Motor neuron (in vitro differentiated cells): ENCODE data around the gene GPHN. TPM values are rescaled to one million over a fixed set of nuclear protein-coding genes. Genes with fewer than 3 reads are reported as not detected.
"Not testable (repeated sequence)": the region's sequence is repeated elsewhere in the genome, so short reads cannot be mapped to it uniquely, and the experiment has no call there.

Source experiments
- ATAC-seq, 8 experiments: fragments of 200-7000 bp; cut with Tn5 transposase; replicated peaks in 6 of 8; 2 replicates each; pipeline ENCODE4 v1.8.0; 2021; ENCODE audit warnings: mild to moderate bottlenecking in 8 of 8, moderate library complexity in 8 of 8
- H3K27ac ChIP-seq, 2 donors: fragments of 250-450 bp; sonication (Bioruptor Pico); 2 replicates each; pipeline ENCODE4 v1.9.0; 2021; ENCODE audit warnings: antibody characterized with exemption in 2 of 2, mild to moderate bottlenecking in 2 of 2, moderate library complexity in 1 of 2
- H3K4me1 ChIP-seq, 2 donors: fragments of 250-450 bp; sonication (Bioruptor Pico); replicated peaks in 1 of 2; 2 replicates each; pipeline ENCODE4 v1.6.1; 2021; ENCODE audit warnings: antibody characterized with exemption in 2 of 2, mild to moderate bottlenecking in 2 of 2, moderate library complexity in 1 of 2
- H3K4me3 ChIP-seq, 5 donors: fragments of 250-450 bp; sonication (Bioruptor Pico); 2 replicates each; pipeline ENCODE4 v1.9.0; 2021; ENCODE audit warnings: antibody characterized with exemption in 5 of 5, mild to moderate bottlenecking in 5 of 5, moderate library complexity in 4 of 5
- WGBS, 10 experiments: fragments of 450-650 bp; shearing (Covaris generic); methylation state at CpG; one replicate each; pipeline ENCODE4 v1.0.0; 2022; 5-methylcytosine and 5-hydroxymethylcytosine counted together
- in situ Hi-C, 9 experiments: fragments of 400-800 bp; cut with MboI; loops; one replicate each; pipeline ENCODE4 v1.15.0; 2021; ENCODE audit warnings: low sequenced_read_pairs in 9 of 9, low pct_unique_long_range_greater_than_20kb in 2 of 9; ENCODE audit not compliant: unreplicated experiment in 9 of 9
- total RNA-seq, 8 experiments: library from RNA; unstranded; fragments of 300-600 nt; gene quantifications; 2 replicates each; pipeline versions ENCODE4 v1.2.3 to v1.2.4, GENCODE V29; 2022

The GPHN gene
- total RNA-seq, 8 experiments from 2014 or later = 15.9 to 77.5 (median 55.0) TPM

GRCh38 chr14:66717561-66718140, 209.7 kb downstream of the GPHN start:
- in situ Hi-C loops = no loop called here
- Histone ChIP-seq H3K4me1 (no peaks in the 10 kb centered on the region), H3K4me3 (no peak overlapping the region), H3K27ac (no peak overlapping the region)
- WGBS, 10 experiments = 94 to 100% (median 100%) methylated on average over 1 to 3 of the region's 7 CpGs; no CpG with 5 or more reads in 6 of the 10 experiments
- no peak for ATAC-seq

GRCh38 chr14:66724996-66725395, 217.0 kb downstream of the GPHN start:
- no peak for ATAC-seq
- Histone ChIP-seq H3K4me1 (no peaks in the 10 kb centered on the region), H3K27ac (no peak overlapping the region), H3K4me3 (no peak overlapping the region)
- in situ Hi-C loops = no loop called here
- WGBS, 10 experiments = 91 to 100% (median 100%) methylated on average over 1 of the region's 1 CpG; no CpG with 5 or more reads in 4 of the 10 experiments

DNA sequence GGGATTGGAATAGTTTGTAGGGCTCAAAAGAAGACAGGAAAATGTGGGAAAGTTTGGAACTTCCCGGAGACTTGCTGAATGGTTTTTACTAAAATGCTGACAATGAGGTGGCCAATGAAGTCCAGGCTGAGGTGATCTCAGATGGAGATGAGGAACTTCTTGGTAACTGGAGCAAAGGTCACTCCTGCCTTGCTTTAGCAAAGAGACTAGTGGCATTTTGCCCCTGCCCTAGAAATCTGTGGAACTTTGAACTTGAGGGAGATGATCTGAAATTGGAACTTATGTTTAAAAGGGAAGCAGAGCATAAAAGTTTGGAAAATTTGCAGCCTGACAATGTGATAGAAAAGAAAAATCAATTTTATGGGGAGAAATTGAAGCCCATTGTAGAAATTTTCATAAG, 223.4 kb downstream of the GPHN start:
- H3K4me1 ChIP-seq, in situ Hi-C loops, H3K27ac ChIP-seq, H3K4me3 ChIP-seq, ATAC-seq: not testable (repeated sequence)
- WGBS, 10 experiments = 40 to 100% (median 60%) methylated on average over 1 of the region's 1 CpG; no CpG with 5 or more reads in 3 of the 10 experiments

- no peak overlapping the region for H3K27ac ChIP-seq
- in situ Hi-C loops = no loop called here
- ATAC-seq = no peak
- no peaks in the 10 kb centered on the region for H3K4me1 ChIP-seq
- H3K4me3 ChIP-seq = no peak overlapping the region
These were observed 227.9 kb downstream of the GPHN start for GRCh38 chr14:66735853-66736252.

DNA sequence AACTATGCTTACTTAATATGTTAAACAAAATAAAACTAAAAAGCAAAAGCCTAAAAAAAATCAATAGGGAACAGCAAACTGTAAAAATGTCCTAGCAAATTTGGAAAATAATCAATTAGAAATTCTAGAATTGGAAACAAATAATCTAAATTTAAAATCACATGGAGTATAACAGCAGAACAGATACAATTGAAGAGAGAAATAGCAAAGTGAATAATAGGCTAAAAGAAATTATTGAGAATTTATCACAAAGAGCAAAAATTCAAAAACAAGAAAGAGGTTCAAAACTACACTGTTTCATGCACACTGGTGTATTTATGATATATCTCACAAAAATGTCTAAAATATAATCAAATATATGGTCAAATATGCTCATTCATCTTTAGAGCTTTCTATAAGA, 231.9 kb downstream of the GPHN start:
- Histone ChIP-seq H3K4me1 (no peaks in the 10 kb centered on the region), H3K4me3 (no peak overlapping the region), H3K27ac (no peak overlapping the region)
- ATAC-seq = no peak
- in situ Hi-C loops = no loop called here

DNA sequence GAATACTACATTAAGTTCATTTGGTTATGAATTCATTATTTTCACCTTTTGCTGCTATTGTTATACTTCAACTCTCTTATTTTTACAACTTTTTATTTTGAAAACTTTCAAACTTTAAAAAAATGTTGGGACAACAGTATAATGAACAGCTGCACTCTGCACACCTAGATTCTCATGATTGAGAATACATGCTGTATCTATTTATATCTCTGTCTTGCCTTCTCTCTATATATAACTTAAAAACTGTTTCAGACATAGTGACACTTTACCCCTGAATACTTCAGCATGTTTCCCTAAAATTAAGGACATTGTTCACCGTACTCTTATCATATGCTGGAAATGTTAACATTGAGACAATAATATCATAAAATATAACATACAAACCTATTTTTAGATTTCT, 237.1 kb downstream of the GPHN start:
- in situ Hi-C loops = no loop called here
- WGBS, 10 experiments = 80 to 100% (median 100%) methylated on average over 1 of the region's 1 CpG; no CpG with 5 or more reads in 1 of the 10 experiments
- no peak overlapping the region for H3K4me3 ChIP-seq
- H3K27ac ChIP-seq = no peak overlapping the region
- no peak for ATAC-seq
- H3K4me1 ChIP-seq = no peaks in the 10 kb centered on the region

DNA sequence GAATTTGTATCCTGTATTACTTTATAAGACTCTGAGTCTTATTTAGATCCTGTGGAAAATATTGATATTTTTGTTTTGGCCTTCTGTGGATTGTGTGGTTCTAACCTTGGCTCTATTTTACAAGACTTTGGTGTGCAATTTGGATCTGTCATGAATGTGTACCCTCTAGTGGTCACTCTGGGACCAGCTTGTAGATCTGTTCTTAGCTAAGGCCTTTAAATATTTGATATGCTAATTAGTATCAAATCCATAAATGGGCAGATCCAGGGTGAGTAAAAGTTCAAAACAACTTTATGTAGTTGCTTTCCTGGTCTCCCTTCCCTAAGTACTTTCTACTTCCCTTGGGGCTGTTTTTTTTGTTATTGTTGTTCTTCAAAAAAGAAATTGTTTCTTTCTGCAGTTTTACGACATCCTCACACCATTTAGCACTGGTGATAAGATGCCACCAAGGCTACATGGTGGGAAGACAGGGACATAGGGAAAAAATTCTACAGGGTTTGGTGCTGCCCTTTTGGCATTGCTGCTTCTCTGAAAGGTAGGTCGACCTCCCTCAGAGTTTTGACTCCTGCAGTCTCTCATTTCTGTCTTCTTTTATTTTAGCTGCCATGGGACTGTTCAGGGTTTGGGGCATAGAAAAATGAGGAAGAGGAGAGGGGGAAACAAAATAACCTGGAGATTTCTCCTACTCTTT, 238.5 kb downstream of the GPHN start:
- Histone ChIP-seq H3K27ac (no peak overlapping the region), H3K4me1 (no peaks in the 10 kb centered on the region), H3K4me3 (no peak overlapping the region)
- 80 to 100% (median 95%) methylated on average over 1 to 2 of the region's 2 CpGs for WGBS, 10 experiments
- in situ Hi-C loops = no loop called here
- peak in 4 of 8 experiments; percentile 20 to 99 (median 98) for ATAC-seq

GRCh38 chr14:66752109-66752508, 244.2 kb downstream of the GPHN start:
- H3K4me1 ChIP-seq = no peaks in the 10 kb centered on the region
- in situ Hi-C loops = no loop called here
- H3K4me3 ChIP-seq = no peak overlapping the region
- WGBS, 10 experiments = 84 to 100% (median 100%) methylated on average over 1 to 2 of the region's 2 CpGs; no CpG with 5 or more reads in 1 of the 10 experiments
- no peak for ATAC-seq
- no peak overlapping the region for H3K27ac ChIP-seq

DNA sequence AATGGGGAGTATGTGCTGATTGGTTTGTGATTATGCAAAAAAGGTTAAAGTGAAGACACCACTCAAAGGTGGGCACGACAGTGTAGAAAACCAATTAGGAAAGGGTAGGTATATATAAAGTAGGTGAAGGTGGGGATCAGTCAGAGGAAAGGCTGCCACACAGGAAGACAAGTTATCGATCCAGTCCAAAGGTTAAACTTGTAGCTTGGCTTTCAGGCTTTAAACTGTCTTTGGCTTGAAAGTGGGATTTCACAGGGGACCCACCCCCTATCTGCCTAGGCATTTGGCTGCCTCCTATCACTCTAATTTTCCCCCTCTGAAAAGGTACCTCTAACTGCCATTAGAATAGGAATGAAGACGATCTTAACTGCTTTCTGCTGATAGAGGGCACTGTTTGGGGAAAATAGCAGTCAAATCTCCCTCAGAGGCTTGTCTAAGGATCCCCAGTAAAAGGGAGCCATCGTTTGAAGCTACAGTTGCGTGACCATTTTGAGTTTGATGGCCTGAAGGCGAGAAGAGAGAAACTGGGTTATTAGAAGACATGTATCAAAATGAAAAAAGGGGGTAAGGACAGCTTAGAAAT, 250.2 kb downstream of the GPHN start:
- Histone ChIP-seq H3K27ac (no peak overlapping the region), H3K4me3 (no peak overlapping the region), H3K4me1 (no peaks in the 10 kb centered on the region)
- WGBS, 10 experiments = 66 to 100% (median 82%) methylated on average over 1 to 5 of the region's 6 CpGs
- no peak for ATAC-seq
- in situ Hi-C loops = no loop called here

- H3K4me1 ChIP-seq = no peaks in the 10 kb centered on the region
- H3K27ac ChIP-seq = no peak overlapping the region
- H3K4me3 ChIP-seq = no peak overlapping the region
- no peak for ATAC-seq
- in situ Hi-C loops = no loop called here
- WGBS, 10 experiments = 48 to 100% (median 78%) methylated on average over 1 to 2 of the region's 2 CpGs; no CpG with 5 or more reads in 2 of the 10 experiments
These were observed 264.2 kb downstream of the GPHN start for GRCh38 chr14:66772146-66772545.

DNA sequence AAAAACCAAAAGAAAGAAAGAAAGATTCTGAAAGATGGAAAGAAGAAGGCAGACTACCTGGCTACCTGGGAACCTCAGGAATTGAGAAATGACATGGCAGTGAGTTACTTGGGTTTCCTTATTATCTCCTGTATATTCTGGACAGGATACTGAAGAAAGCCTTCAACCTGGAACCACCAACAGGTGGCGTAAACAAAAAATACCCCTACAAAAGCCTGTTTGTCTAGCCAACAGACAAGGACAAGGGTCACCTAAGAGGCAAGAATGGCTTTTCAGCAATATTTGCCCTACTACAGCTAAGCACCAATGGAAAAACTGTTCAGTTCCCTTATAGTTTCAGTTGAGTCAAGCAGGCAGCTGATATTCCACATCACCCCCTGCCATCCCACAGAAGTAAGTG, 274.9 kb downstream of the GPHN start:
- in situ Hi-C loops = no loop called here
- 100% methylated on average over 1 of the region's 1 CpG; no CpG with 5 or more reads in 3 of the 10 experiments for WGBS, 10 experiments
- no peak for ATAC-seq
- H3K4me1 ChIP-seq = no peaks in the 10 kb centered on the region
- H3K27ac ChIP-seq = no peak overlapping the region
- no peak overlapping the region for H3K4me3 ChIP-seq

- no peaks in the 10 kb centered on the region for H3K4me1 ChIP-seq
- in situ Hi-C loops = no loop called here
- no peak overlapping the region for H3K4me3 ChIP-seq
- ATAC-seq = no peak
- WGBS, 10 experiments = 100% methylated on average over 1 of the region's 1 CpG; no CpG with 5 or more reads in 4 of the 10 experiments
- no peak overlapping the region for H3K27ac ChIP-seq
These were observed 282.2 kb downstream of the GPHN start for GRCh38 chr14:66790101-66790500.

DNA sequence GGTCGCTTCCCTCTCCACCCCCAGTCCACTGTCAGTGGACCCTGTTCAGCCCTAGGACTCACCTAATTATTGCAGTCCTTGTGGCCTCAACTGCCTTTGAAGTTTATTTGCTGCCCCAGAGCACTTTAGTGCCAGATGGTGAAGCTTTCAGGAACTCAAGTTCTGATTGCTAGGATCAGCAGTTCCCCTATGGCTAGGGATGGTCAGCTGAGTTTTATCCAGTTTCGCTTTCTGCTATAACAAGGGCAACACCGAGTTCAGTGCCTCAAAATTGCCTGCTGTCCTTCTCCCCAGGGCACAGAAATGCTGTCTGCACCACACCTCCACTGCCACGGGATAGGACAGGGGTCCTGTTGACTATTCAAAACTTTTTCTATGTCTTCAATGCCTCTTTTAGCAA, 295.0 kb downstream of the GPHN start:
- no peak overlapping the region for H3K4me3 ChIP-seq
- 40 to 100% (median 80%) methylated on average over 1 to 3 of the region's 4 CpGs; no CpG with 5 or more reads in 2 of the 10 experiments for WGBS, 10 experiments
- ATAC-seq = peak in 1 of 8 experiments; percentile 45
- H3K27ac ChIP-seq = no peak overlapping the region
- no peaks in the 10 kb centered on the region for H3K4me1 ChIP-seq
- in situ Hi-C loops = no loop called here

DNA sequence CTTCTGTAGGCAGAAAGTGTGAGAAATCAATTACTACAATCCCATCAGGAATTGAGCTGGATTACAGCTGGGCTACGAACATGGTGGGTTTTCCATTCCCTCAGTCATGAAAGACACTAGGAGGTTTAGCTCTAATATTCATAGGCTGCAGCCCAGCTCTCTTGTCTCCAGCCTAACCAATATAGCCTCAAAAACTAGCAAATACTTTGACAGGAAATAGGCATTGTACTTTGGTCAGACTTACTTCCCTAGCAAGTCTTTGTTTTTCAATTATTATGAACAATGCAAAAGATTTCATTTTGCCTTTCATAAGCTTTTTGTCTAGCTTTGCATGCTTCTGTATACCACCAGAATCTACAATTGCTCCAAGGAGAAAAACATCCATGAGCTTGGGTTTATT, 296.2 kb downstream of the GPHN start:
- in situ Hi-C loops = no loop called here
- 83 to 100% (median 100%) methylated on average over 1 of the region's 1 CpG; no CpG with 5 or more reads in 2 of the 10 experiments for WGBS, 10 experiments
- no peak for ATAC-seq
- no peaks in the 10 kb centered on the region for H3K4me1 ChIP-seq
- H3K27ac ChIP-seq = no peak overlapping the region
- no peak overlapping the region for H3K4me3 ChIP-seq
